ENCODE measurements around the gene EFCAB12.

DNA sequence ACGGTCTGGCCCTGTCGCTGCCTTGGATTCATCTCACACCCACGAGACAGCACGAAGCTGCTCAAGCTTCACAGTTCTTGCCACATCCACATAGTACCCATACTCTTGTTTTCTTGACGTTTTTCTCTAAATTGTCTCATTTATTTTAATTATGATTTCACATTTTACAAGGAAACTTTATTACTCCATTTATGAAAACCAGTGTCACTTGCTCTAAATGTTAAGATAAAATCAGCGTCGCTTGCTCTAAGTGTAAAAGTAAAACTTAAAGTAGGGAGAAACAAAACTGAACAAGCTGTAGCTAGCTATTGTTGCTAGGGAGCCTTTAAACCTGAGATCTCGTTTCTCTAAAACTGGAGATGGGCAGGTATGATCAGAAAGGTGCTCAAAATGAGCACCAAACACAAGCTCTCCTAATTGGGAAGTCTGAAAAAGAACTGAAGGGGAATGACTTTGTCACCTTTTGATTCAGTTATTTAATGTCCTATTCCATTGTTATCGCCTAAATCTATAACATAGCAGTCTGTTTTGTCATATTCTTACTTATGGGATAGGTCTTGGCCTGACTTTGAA lies 12.3 kb upstream of the EFCAB12 start:
- no peak for TF ChIP-seq POLR2A (IDR thresholded peaks at IDR 0.05)
- TF ChIP-seq, protein P1, sequence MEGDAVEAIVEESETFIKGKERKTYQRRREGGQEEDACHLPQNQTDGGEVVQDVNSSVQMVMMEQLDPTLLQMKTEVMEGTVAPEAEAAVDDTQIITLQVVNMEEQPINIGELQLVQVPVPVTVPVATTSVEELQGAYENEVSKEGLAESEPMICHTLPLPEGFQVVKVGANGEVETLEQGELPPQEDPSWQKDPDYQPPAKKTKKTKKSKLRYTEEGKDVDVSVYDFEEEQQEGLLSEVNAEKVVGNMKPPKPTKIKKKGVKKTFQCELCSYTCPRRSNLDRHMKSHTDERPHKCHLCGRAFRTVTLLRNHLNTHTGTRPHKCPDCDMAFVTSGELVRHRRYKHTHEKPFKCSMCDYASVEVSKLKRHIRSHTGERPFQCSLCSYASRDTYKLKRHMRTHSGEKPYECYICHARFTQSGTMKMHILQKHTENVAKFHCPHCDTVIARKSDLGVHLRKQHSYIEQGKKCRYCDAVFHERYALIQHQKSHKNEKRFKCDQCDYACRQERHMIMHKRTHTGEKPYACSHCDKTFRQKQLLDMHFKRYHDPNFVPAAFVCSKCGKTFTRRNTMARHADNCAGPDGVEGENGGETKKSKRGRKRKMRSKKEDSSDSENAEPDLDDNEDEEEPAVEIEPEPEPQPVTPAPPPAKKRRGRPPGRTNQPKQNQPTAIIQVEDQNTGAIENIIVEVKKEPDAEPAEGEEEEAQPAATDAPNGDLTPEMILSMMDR (IDR thresholded peaks at IDR 0.05), result no peak
- TF ChIP-seq POLR2AphosphoS5 (IDR thresholded peaks at IDR 0.05), result no peak
